Endothelial cell of umbilical vein (primary cell): Measurements from ENCODE around the gene OR13F1.

ENCODE experiments used
- POLR2A ChIP-seq: IDR thresholded peaks from 2 replicates; pipeline ENCODE4 v1.6.1; 2012; ENCODE audit warnings: low read depth, mild to moderate bottlenecking, control low read depth, low read length
- TF ChIP-seq, protein P1 (sequence below), 2 donors: IDR thresholded peaks; 1 replicate in 1 of 2; 2 replicates in 1 of 2; pipeline ENCODE4 v1.5.1; 2011; ENCODE audit warnings: low read length in 2 of 2, mild to moderate bottlenecking in 2 of 2, moderate library complexity in 2 of 2, control low read depth in 1 of 2, inconsistent platforms in 1 of 2, low read depth in 1 of 2; ENCODE audit not compliant: insufficient read depth in 1 of 2; ENCODE audit errors: extremely low read depth in 1 of 2
- TF ChIP-seq, protein P2 (sequence below): IDR thresholded peaks from 2 replicates; pipeline ENCODE4 v1.6.1; 2011; ENCODE audit not compliant: insufficient read depth, insufficient read length

GRCh38 chr9:104503440-104503839, 623 bp upstream of the OR13F1 start:
- TF ChIP-seq POLR2A = no peak
- TF ChIP-seq, protein P1, sequence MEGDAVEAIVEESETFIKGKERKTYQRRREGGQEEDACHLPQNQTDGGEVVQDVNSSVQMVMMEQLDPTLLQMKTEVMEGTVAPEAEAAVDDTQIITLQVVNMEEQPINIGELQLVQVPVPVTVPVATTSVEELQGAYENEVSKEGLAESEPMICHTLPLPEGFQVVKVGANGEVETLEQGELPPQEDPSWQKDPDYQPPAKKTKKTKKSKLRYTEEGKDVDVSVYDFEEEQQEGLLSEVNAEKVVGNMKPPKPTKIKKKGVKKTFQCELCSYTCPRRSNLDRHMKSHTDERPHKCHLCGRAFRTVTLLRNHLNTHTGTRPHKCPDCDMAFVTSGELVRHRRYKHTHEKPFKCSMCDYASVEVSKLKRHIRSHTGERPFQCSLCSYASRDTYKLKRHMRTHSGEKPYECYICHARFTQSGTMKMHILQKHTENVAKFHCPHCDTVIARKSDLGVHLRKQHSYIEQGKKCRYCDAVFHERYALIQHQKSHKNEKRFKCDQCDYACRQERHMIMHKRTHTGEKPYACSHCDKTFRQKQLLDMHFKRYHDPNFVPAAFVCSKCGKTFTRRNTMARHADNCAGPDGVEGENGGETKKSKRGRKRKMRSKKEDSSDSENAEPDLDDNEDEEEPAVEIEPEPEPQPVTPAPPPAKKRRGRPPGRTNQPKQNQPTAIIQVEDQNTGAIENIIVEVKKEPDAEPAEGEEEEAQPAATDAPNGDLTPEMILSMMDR (IDR thresholded peaks at IDR 0.05; ENCODE audit: extremely low read depth in 1 of 2, insufficient read depth in 1 of 2, low read depth in 1 of 2, low read length in 2 of 2) = no peak
- TF ChIP-seq, protein P2, sequence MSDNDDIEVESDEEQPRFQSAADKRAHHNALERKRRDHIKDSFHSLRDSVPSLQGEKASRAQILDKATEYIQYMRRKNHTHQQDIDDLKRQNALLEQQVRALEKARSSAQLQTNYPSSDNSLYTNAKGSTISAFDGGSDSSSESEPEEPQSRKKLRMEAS = no peak
